HG02642 (cell line): Measurements from ENCODE around the gene TOMM40.
"Not testable (repeated sequence)": the region's sequence is repeated elsewhere in the genome, so short reads cannot be mapped to it uniquely, and the experiment has no call there.

Source experiments
- ATAC-seq: cut with Tn5 transposase; IDR thresholded peaks from one replicate; pipeline ENCODE4 v1.9.1; 2021; ENCODE audit warnings: mild to moderate bottlenecking; ENCODE audit not compliant: unreplicated experiment, poor library complexity

TOMM40 gene

DNA sequence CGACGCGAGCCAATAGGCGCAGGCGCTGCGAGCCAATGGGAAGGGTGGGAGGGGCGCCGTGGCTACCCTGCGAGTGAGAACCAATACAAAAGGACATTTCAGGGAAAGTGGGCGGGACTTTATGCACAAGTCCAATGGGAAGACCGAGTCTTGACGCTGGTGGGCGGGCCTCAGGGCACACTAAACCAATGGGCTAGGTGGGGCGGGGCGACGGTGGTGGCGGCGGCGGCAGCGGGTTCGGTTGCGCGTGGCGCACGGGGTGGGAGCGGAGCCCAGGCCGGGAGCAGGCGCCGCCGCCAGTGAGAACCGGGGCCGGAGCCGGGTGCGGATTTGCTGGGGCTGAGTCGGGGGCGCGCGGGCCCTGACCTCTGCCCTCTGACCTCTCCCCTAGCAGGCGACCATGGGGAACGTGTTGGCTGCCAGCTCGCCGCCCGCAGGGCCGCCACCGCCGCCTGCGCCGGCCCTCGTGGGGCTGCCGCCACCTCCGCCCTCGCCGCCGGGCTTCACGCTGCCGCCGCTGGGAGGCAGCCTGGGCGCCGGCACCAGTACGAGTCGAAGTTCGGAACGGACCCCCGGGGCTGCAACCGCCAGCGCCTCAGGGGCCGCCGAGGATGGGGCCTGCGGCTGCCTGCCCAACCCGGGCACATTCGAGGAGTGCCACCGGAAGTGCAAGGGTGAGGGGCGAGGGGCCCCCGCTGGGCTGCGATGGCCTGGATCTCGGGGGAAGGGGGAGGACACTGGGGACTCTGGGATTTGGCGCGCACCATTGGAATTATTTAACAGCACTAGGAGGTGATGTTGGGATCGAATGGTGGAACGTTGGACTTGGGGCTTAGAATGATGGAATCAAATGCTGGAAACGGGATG, at the start of gene TOMM40:
Gene TOMM40, plus strand, starts transcription at position 239 of the 867 bp plus-strand sequence. Its CDS starts 162 bp downstream, at position 401.
- ATAC-seq = peak; percentile 72

DNA sequence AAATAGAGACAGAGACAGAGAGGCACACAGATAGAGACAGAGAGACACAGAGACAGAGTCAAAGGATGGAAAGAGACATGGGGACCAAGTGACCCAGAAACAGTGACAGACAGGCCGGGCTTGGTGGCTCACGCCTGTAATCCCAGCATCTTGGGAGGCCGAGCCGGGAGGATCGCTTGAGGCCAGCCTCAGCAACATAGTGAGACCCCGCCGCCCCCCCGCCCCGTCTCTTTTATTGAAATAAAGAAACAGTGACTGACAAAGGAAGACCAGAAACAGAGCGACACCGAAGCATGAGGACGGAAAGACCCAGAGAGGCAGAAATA, 45.8 kb upstream of the TOMM40 start:
- ATAC-seq = no peak

DNA sequence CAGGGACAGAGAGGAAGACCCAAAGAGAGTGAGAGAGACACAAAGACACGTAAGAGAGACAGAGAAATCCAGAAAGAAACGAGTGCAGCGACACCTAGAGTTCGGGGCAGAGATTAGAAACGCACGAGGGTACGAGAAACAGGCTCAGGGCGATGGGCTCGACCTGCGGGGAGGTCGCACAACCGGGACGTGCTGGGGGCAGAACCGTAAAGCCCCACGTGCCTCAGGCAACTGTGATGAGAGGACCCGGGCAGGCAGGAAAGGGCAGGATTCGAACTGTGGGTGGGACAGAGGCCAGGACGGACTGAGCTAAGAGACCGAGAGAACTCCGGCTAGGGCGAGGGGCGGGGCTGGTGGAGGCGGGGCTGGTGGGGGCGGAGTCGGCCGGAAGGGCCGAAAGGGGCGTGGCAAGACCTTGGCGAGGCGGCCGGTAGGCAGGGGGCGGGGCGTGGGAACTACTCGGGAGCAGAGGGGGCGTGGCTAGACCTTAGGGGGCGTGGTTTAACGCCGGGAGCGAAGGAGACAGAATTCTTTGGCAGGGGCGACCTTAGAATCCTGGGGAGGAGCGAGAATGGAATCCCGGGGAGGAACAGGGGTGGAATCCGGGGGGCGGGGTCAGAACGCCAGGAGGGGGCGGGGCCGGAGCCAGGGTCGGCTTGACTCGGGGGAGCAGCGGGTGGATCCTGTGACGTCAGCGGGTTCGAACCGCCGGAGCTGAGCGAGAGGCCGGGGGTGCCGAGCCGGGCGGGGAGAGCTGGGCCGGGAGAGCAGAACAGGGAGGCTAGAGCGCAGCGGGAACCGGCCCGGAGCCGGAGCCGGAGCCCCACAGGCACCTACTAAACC, 45.2 kb upstream of the TOMM40 start, which contains the start of gene NECTIN2:
Gene NECTIN2, plus strand, starts transcription at position 686 of the 843 bp plus-strand sequence. CDS start 229 bp downstream, outside the sequence.
- peak; percentile 41 for ATAC-seq

DNA sequence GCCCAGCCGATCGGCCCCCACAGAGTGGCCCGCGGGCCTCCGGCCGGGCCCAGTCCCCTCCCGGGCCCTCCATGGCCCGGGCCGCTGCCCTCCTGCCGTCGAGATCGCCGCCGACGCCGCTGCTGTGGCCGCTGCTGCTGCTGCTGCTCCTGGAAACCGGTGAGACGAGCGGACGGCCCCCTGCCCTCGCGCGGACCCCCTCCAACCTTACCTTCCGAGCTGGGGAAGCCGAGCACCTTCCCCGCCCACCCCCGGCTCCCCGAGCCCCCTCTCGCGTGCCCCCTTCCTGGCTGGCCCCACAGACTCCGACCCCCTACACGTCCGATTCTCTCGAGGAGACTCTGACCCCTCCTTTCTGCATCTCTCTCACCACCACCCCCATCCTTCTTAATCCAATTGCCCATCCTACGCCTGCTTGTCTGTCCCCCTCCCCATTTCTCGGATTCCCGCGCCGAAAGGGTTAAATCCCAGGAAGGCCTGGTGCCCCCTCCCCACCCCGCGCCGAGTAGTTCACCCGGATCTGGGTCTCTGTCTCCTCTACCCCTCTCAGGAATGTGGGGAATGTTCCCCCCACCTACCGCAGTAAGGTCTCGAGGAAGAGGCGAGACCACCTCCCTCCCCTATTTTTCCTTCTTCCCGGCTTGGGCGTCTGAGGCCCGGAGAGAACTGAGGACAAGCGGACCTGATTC, 44.5 kb upstream of the TOMM40 start:
- no peak for ATAC-seq

DNA sequence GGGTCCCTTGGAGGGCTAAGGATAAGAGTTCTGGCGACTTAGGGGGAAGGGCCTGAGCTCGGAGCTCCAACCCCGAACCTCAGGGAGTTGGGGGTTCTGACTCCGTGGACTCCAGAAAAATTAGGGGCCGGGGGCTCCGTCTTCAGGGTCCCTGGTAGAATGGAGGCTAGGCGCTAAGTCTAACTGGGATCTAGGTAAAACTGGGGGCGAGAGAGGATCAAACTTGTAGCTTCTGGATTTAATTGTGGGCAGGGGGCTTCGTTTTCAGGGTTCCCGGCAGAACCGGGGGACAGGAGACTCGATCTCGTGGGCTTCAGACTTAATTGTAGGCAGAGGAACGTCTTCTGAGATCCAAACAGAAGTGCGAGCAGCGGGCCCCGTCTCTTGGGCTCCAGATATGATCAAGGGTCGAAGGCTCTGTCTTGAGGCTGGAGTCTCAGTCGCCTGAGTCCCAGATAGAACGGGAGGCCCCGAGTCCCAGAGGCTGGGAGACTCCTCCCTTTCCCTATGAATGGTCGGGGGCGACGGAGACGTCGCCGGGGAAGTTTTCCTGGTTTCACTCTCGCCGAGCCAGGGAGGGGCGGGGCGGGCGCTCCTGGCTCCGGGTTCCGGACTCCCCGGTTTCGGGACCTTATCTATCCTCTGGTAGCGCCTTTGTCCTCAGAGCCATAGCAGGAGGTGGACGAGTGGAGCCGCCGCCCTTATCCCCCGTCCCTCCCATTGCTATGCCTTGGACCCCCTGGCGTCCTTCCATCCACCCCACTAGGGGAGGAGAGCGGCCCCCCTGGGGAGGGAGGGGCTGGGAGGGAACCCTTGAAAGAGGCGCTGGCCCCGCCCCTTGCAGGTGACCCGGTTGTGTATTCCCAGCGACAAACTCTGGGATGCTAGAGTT, 43.7 kb upstream of the TOMM40 start:
- ATAC-seq = no peak

DNA sequence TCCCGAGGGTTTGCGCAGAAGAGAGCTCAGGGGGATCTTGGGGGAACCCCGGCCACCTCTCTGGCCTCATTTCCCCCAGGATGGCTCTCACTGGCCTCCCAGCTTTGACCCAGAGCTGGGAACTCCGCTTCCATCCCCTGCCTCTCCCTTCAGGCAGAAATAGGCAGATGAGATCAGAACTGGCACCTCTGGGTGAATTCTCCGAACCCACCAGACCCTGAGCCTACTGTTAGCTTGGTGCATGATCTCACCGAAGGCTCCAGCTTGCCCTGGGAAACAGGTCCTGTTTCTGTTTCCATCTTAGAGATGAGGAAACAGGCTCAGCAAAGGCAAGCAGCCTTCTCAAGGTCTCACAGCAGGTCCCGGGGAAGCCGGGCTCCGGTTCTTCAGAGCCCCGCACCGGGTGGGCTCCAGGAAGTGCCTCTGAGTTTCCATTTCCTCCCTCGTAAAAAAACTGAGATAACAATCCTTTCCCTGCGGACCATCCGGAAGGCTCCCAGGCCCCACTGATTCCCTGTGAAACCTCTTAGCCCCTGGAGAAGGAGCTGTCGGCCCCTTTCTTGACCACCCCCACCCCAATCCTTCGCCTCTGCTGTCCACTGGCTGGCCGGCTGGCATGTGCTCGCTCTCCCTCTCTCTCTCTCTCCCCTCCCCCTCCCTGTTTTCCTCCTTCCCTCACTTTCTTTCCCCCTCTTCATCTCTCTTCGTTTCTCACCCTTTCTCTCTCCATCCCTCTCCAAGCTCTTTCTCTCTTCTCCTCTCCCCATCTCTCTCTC, 42.8 kb upstream of the TOMM40 start:
- no peak for ATAC-seq

DNA sequence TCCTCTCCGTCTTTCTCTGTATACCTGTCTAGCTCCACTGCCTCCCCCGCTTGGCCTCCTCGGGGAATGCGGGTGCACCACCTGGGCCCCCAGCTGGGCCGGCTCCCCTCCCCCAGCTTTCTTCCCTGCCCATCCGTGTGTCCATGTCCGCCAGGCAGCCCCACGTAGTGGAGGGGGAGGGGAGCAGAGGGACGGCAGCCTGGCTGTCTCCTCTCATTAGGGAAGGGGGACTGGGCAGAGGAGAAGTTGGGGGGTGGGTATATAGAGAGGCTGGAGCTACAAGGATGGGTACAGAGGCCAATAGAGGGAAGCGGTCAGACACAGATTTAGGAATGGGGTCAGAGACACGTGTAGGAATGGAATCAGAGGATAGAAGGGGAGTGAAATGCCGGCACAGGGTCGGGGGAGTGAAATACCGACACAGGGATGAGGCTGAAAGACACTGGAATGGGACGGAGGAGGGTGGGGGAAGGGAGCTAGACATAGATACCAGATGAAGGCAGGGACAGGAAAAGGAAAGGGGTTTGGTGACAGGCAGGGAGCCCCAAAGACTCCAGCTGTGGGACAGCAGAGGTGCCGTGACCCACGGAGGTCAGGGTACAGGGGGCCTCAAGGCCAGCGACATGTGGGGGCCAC, 42.1 kb upstream of the TOMM40 start:
- no peak for ATAC-seq

DNA sequence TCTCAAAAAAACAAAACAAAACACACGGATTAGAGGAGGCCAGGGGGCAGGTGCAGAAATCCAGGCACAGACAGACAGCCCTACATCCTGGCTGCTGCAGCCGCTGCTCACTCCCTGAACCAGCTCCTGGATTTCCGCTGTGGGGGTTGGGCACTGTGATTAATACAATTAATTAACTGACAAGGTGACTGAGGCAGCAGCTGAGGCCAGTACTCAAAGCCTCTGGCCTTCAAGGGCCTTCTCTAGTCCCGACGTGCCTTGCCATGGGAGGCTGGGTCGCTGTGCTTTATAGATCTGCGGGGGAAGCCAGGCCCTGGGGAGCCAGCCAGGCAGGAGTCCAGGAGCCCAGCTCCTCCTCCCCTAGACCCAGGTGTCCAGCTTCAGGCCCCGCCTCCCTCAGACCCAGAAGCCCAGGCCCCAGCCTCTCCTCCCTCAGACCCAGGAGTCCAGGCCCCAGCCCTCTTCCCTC, 40.4 kb upstream of the TOMM40 start:
- ATAC-seq = no peak

DNA sequence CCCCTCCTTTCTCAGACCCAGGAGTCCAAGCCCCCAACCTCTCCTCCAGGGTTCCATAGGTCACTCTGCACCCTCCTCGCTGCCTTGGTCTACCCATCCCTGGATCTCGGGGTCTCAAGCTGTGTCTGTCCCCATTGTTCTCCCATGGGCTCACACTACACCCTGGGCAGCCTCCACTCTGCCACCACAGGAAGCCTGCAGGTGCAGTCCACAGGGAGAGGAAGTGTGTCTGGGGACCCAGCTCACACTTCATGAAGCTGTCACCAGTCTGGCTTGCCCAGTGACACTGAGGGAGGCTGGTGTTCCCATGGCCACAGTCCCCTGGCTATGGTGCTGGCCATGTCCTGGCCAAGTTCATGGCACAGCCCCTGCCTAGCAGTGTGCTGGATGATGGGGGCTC, 39.6 kb upstream of the TOMM40 start:
- no peak for ATAC-seq

DNA sequence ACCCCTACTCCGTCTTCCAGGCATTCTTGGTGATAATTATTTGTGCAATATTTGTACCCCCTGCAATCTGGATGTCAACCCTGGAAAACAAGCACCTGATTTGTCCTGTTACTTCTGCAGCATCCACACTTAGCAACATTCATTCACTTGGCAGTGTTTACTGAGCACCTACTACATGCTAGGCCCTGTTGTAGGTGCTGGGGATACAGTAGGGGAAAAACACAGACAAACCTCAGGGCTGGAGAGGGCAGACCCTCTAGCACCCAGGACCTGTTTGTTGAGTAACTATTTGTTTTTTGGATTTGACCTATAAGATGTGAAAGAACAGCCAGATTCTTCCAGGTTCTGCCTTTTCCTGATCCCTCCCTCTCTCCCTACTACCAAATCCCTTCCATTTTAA, 35.4 kb upstream of the TOMM40 start:
- no peak for ATAC-seq

DNA sequence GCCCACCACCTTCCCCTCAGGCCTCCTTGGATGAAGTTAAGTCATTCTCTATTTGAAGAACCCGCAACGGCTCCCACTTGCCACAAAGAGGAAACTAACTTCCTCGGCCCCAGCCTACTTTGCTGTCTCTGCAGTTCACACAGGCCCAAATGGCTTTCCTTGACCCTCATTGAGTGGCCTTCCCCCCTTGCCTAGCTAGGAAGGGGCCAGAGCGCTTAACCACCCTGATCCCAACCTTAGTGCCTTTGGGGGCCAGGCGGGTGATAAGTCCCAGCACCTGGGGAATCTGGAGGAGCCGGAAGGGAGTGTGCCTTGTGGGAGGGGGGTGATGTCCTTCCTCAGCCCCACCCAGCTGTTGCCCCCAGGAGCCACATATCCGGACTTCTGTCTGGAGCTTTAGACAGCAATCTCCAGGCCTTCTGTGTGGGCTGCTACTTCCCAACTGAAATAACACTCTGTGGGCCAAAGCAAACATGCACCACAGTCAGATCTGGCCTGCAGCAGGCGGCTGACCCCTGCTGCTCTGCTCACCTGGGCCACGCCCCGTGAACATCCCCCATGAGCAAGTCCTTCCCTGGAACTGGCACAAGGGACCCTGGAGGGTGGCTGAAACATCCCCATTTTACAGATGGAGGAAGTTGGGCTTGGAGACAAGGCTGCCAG, 34.5 kb upstream of the TOMM40 start:
- ATAC-seq = no peak

DNA sequence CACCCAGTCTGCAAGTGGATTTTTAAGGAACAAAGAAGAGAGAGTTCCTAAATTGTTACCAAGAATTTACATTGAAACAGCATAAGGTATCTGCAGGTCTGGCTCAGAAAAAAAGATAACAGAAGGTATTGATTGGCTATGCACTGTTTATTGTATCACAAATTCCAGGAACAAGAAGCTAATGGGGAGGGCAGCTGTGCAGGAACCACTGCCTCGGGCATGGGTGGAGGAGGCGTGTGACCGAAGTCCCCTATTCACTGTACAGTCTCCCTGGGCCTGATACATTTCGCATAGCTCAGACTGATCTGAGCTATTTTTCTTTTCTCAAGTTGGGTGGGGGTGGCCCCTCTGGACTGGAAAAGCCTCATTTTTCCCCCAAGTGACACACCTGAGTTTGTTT, 33.2 kb upstream of the TOMM40 start:
- no peak for ATAC-seq

DNA sequence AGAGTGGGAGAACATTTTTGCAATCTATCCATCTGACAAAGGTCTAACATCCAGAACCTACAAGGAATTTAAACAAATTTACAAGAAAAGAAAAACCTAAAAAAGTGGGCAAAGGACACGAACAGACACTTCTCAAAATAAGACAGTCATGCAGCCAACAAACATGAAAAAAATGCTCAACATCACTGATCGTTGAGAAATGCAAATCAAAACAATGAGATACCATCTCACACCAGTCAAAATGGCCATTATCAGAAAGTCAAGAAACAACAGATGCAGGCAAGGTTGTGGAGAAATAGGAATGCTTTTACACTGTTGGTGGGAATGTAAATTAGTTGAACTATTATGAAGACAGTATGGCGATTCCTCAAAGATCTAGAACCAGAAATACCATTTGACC, 29.5 kb upstream of the TOMM40 start:
- not testable (repeated sequence) for ATAC-seq

DNA sequence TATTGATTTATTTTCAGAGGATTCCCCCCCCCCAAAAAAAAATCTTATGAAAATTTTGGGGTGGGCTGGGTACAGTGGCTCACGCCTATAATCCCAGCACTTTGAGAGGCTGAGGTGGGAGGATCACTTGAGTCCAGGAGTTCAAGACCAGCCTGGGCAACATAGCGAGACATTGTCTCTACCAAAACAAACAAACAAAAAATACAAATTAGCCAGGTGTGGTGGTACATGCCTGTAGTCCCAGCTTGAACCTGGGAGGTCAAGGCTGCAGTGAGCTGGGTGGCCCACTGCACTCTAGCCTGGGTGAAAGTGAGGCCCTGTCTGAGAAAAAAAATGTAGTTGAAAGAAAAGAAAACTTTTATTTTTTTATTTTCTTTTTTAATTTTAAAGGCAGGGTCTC, 27.1 kb upstream of the TOMM40 start:
- no peak for ATAC-seq

DNA sequence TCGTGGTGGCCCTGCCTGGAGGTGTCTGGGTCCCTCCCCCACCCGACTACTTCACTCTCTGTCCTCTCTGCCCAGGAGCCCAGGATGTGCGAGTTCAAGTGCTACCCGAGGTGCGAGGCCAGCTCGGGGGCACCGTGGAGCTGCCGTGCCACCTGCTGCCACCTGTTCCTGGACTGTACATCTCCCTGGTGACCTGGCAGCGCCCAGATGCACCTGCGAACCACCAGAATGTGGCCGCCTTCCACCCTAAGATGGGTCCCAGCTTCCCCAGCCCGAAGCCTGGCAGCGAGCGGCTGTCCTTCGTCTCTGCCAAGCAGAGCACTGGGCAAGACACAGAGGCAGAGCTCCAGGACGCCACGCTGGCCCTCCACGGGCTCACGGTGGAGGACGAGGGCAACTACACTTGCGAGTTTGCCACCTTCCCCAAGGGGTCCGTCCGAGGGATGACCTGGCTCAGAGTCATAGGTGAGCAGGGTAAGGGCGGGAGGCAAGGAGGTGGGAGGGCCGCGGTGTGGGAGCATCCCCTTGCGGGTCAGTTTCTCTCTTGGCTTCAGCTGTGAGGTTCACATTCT, 25.8 kb upstream of the TOMM40 start:
- no peak for ATAC-seq

DNA sequence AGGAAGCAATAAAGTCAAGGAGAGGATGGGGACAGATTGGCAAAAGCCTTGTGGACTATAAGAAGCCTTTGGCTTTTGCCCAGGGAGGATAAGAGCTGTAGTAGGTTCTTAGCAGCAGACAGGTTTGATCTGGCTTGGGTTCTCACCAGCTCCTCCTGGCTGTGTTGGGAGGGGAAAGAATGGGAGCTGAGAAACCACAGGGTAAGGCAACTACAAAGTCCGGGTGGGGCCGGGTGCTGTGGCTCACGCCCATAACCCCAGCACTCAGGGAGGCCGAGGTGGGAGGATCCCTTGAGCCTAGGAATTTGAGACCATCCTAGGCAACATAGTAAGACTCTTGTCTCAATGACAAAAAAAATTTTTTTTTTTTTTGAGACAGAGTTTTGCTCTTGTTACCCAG, 24.4 kb upstream of the TOMM40 start:
- ATAC-seq = no peak

DNA sequence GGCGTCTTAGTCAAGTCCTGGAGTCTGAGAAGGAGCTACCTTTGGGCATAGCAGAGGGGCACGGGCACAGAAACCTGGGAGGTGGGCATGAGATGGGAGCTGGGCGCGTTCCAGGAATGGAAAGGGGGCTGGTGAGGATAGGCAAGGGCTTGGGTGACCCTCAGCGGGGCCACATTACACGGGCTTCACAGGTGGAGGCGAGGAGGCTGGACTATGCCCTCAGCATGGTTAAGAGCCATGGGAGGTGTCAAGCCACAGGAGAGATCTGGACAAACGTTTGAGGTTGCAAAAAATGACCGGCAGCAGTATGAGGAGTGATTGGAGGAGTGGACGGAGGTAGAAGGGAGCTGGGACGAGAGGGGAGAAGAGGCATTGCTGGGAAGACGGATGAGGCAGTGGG, 23.5 kb upstream of the TOMM40 start:
- no peak for ATAC-seq
